COR-L47 (cell line): ENCODE results near the gene DHX34.
A peak's percentile ranks its signal among the peaks of the same experiment; 100 is the strongest.
"Not testable (repeated sequence)": the region's sequence is repeated elsewhere in the genome, so short reads cannot be mapped to it uniquely, and the experiment has no call there.

ENCODE experiments used
- DNase-seq: peaks from one replicate; lab custom pipeline; 2025; lab: John Stamatoyannopoulos, UW

The DHX34 gene

GRCh38 chr19:47348819-47349795 lies at the start of gene DHX34:
Gene DHX34, plus strand, starts transcription at chr19:47349315. Its CDS starts 3,716 bp downstream, at chr19:47353031.
- peak; percentile 99 for DNase-seq

GRCh38 chr19:47300867-47301266 lies 48.2 kb upstream of the DHX34 start:
- DNase-seq = not testable (repeated sequence)

GRCh38 chr19:47302249-47302648 lies 46.9 kb upstream of the DHX34 start:
- DNase-seq = no peak

GRCh38 chr19:47303966-47304365 lies 45.1 kb upstream of the DHX34 start:
- DNase-seq = no peak

- DNase-seq = no peak
Observed at GRCh38 chr19:47305309-47305751, 43.8 kb upstream of the DHX34 start.

GRCh38 chr19:47306303-47306702 lies 42.8 kb upstream of the DHX34 start:
- no peak for DNase-seq

- no peak for DNase-seq
Observed at GRCh38 chr19:47309038-47309437, 40.1 kb upstream of the DHX34 start.

- DNase-seq = no peak
Observed at GRCh38 chr19:47309608-47310007, 39.5 kb upstream of the DHX34 start, which contains the start of gene C5AR1. Gene C5AR1, plus strand, starts transcription at chr19:47309861. Its CDS starts 35 bp downstream, at chr19:47309896.

- no peak for DNase-seq
Observed at GRCh38 chr19:47310323-47310722, 38.8 kb upstream of the DHX34 start.

- DNase-seq = peak; percentile 59
Observed at GRCh38 chr19:47310819-47311218, 38.3 kb upstream of the DHX34 start.

- no peak for DNase-seq
Observed at GRCh38 chr19:47312366-47313006, 36.6 kb upstream of the DHX34 start.

- no peak for DNase-seq
Observed at GRCh38 chr19:47313754-47314295, 35.3 kb upstream of the DHX34 start.

GRCh38 chr19:47315125-47315821 lies 33.8 kb upstream of the DHX34 start:
- no peak for DNase-seq

- no peak for DNase-seq
Observed at GRCh38 chr19:47316513-47316912, 32.6 kb upstream of the DHX34 start.

- no peak for DNase-seq
Observed at GRCh38 chr19:47319923-47320871, 28.9 kb upstream of the DHX34 start.

- DNase-seq = no peak
Observed at GRCh38 chr19:47321630-47322029, 27.5 kb upstream of the DHX34 start.

- no peak for DNase-seq
Observed at GRCh38 chr19:47322058-47322457, 27.1 kb upstream of the DHX34 start.

GRCh38 chr19:47323409-47323808 lies 25.7 kb upstream of the DHX34 start:
- DNase-seq = no peak

- DNase-seq = no peak
Observed at GRCh38 chr19:47323872-47324271, 25.2 kb upstream of the DHX34 start.

- no peak for DNase-seq
Observed at GRCh38 chr19:47324502-47324901, 24.6 kb upstream of the DHX34 start.

GRCh38 chr19:47330466-47330869 lies 18.6 kb upstream of the DHX34 start:
- no peak for DNase-seq
